KOPT-K1 (cell line): ENCODE data around the gene VPREB3.
A peak's percentile ranks its signal among the peaks of the same experiment; 100 is the strongest.

Experiments used
- H3K27ac ChIP-seq: fragments of 200-600 bp; sonication (generic); 2 replicates; pipeline ENCODE4 v1.5.1; 2016; ENCODE audit warnings: antibody characterized with exemption, mild to moderate bottlenecking, low read depth, low read length; ENCODE audit not compliant: poor library complexity, severe bottlenecking
- H3K36me3 ChIP-seq: fragments of 200-600 bp; sonication (generic); 2 replicates; pipeline ENCODE4 v1.5.1; 2017; ENCODE audit warnings: antibody characterized with exemption, mild to moderate bottlenecking, low read length, moderate library complexity; ENCODE audit not compliant: insufficient read depth
- H3K9me3 ChIP-seq: fragments of 200-600 bp; sonication (generic); 2 replicates; pipeline ENCODE4 v1.5.1; 2017; ENCODE audit warnings: antibody characterized with exemption, low read length, mild to moderate bottlenecking; ENCODE audit not compliant: insufficient read depth, poor library complexity, severe bottlenecking

The VPREB3 gene

DNA sequence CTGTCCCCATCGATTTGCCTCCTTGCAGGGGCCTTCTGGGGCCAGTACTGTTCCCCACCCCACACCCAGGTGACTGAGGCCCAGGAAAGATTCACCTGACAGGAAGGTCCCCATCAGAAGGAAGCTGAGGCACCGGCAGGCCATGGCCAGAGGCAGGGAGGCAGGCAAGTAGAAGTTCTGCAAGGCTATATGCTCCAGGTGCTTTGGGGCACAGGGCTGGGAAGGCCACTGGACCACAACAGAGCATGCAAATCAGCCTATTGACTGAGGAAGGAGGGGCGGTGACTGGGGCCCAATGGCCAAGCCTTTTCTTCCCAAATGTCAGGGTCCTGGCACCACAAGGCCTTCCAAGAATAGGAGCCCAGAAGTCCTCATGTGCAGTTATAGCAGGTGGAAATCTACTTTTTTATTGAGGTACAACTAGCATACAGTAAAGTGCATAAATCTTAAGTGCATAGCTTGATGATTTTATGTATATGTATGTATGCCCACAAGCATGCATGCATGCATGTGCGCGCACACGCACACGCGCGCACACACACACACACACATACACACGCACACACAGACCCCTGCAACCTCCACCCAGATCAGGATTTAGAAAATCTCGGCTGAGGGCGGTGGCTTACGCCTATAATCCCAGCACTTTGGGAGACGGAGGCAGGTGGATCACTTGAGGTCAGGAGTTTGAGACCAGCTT, at the start of gene VPREB3:
VPREB3 (minus strand) TSS at position 206 of the 700 bp plus-strand sequence; CDS start at position 144, 62 bp downstream.
- H3K9me3 ChIP-seq = no peaks in the 10 kb centered on the region
- no peak within 1 kb of the TSS for H3K27ac ChIP-seq
- no peaks in the 10 kb centered on the region for H3K36me3 ChIP-seq

DNA sequence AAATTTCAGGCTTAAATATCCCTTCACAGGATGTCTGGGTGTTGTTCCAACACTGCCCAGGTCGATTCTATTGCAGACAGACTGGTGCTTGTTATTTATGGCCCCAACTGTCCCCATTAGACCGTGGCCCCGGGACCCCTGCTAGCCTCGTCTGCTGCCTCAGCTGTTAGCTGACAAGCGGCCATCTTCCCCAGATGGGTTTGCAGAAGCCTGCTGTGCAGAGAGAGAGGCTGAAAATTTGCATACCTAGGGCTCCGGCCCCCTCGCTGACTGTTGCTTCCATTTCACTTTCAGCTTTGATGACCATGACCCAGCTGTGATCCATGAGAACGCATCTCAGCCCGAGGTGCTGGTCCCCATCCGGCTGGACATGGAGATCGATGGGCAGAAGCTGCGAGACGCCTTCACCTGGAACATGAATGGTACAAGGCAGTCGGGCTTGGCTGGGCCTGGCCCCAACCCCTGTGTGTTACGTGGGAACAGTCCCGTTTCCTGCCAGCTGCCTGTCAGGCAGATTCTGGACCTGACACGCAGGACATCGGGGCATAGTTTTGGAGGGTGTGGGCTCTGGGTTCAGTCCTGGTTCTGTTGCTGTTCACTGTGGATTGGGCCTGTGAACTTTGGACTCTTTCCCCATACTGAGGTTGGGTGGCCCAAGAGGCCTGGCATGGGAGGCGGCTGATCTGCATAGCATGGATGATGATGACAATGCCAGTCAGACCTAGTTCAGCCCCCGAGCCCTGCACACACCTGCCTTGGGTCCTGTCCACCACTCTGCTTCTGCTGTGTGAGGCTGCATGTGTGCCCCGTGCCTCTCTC, 49.0 kb upstream of the VPREB3 start:
- H3K9me3 ChIP-seq = no peaks in the 10 kb centered on the region
- peaks cover 94% of the 10 kb centered on the region for H3K36me3 ChIP-seq
- no peak overlapping the region for H3K27ac ChIP-seq

GRCh38 chr22:23801886-23802377, 47.7 kb upstream of the VPREB3 start:
- Histone ChIP-seq H3K36me3 (peaks cover 96% of the 10 kb centered on the region), H3K9me3 (no peaks in the 10 kb centered on the region), H3K27ac (no peak overlapping the region)

GRCh38 chr22:23801238-23801821, 47.1 kb upstream of the VPREB3 start:
- Histone ChIP-seq H3K36me3 (peaks cover 95% of the 10 kb centered on the region), H3K27ac (no peak overlapping the region), H3K9me3 (no peaks in the 10 kb centered on the region)

DNA sequence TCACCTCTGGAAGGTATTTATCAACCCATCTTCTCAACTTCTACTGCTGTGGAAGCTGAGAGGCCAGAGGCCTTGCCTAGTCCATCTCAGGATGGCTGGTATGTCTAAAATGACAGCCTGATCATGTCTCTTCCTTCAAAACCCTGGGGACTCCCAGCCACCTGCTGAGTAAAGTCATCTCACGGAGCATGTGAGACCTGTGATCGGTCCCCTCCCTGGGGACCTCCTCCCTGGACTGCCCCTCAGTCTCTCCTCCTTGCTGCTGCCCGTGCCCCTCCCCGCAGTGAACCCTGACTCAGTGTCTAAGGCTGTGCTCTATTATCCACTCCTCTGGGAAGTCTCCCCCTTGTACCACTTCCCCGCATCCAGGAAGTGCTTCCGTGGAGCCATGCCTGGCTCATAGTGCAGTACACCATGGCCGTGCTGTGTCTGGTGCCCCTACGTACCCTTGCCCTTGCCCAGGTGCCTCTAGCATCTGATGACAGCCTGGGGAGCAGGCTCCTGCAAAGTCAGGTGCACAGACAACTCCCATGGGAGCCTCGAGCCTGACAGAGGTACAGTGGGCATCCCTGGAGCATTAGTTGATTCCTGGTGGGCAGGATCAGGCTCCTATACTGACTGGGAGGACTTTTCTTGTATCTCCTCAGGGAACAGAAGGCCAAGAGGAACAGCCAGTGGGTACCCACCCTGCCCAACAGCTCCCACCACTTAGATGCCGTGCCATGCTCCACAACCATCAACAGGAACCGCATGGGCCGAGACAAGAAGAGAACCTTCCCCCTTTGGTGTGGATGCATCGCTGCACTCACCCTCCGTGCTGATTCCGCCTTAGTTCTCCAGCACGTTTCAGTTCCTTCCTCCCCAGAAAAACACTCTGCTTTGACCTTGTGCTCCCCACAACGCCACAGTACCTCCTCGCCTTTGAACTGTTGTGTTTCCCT, 46.3 kb upstream of the VPREB3 start:
- H3K36me3 ChIP-seq = peaks cover 95% of the 10 kb centered on the region
- no peaks in the 10 kb centered on the region for H3K9me3 ChIP-seq
- H3K27ac ChIP-seq = no peak overlapping the region

DNA sequence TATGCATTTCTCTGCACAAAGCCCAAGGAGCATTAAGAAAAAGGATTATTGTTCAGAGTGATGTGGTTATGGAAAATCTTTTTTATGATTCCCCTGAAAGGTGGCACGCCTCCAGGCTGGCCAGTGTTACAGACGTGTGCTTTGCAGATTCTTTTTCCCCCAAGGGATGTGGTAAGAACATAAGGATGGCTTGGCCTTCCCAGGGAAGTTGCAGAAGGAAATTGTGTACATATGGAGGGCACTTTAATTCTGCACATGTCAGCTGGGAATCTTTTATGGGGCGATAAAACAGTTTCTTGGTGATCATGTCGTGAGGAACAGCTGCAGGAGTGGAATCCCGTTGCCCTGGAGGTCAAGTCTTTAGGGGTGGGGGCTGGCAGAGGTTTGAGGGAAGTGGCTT, 42.2 kb upstream of the VPREB3 start:
- Histone ChIP-seq H3K36me3 (peaks cover 95% of the 10 kb centered on the region), H3K9me3 (no peaks in the 10 kb centered on the region), H3K27ac (no peak overlapping the region)

DNA sequence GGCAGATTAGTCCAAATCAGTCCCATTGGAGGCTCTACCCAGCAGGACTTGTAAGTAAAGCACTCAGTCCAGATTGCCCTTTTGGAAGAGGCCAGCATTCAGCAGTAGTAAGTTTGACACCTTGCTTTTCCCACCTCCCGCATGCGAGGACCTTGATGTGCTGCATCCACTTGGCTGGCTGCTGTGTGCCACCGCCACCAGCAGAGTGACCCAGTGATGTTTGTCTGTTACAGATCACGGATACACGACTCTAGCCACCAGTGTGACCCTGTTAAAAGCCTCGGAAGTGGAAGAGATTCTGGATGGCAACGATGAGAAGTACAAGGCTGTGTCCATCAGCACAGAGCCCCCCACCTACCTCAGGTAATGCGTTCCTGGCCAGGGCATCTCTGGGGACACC, 39.1 kb upstream of the VPREB3 start:
- Histone ChIP-seq H3K36me3 (peaks cover 90% of the 10 kb centered on the region), H3K9me3 (no peaks in the 10 kb centered on the region), H3K27ac (no peak overlapping the region)

DNA sequence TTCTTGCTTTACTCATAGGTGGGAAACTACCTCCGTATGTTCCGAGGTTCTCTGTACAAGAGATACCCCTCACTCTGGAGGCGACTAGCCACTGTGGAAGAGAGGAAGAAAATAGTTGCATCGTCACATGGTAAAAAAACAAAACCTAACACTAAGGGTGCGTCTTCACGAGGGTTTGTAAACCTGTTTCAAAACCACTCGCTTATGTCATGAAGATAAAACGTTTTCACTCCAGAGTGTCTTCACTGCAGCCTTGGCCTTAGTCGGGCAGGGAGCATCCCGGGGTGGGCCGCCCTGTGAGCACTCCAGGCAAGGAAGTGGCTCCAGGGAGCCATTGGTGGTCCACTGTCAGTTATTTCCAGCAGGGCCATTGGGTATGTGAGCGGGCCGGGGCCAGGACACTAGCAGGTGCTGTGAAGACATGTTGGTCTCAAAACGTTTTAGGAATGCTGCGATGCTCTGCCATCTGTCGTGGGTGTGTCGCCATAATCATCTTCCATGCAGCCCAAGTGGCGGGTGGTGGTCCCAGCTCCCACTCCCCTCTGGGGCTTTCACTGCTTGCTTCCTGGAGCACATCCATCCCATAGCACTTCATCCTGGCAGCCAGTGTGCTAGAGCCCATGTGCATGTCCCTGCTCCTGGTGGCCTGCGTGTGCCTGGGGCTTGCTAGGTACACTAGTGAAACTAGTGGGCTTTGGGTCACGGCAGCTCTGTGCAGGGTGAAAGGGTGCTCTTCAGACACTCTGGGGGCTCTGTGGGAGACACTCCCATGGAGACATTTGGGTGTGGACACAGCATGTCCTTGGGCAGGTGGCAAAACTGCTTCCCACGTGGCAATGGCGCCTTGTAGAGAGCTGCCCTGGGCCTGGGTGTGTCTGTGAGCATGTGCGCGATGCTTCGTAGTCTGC, 37.8 kb upstream of the VPREB3 start:
- Histone ChIP-seq H3K27ac (peak overlapping the region; percentile 24), H3K36me3 (peaks cover 81% of the 10 kb centered on the region), H3K9me3 (no peaks in the 10 kb centered on the region)

DNA sequence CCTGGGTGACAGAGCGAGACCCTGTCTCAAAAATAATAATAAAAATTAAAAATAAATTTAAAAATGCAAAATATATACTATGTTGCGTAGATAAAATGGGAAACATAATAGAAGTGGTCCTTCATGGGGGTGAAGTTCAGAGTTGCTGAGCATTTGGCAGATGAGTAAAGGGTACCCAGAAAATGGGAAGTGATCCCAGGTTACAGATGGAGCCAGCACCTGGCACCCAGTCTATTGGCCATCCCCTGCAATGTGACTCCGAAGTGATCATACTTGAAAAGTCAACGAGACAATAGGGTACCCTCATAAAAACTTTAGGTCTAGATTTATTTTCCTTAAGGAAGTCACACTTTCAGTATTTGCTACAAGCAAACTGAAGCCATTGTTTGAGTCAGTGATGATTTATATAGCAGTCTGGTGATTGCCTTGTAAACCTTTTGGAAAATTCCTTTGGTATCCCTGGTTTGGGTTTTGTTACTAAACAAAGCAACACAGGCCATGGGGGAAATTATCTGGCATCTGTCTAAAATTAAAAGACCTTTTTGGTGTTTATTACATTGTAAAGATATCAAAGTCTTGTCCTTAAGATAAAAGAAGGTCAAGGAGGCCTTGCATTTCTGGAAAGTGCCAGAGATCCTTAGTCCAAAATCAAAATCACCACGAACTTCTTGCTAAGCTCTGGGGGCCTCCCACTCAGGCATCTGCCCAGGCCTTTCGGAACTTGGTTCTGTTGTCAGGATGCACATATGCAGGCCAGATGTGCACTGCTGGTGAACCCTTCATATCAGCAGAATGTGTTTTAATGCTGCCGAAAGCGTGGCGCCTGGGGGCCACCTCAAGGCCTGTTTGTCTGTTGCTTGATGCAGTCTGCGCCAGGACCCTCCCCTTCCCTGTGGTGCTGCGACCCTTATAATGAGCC, 36.9 kb upstream of the VPREB3 start:
- H3K36me3 ChIP-seq = peaks cover 73% of the 10 kb centered on the region
- H3K27ac ChIP-seq = no peak overlapping the region
- H3K9me3 ChIP-seq = no peaks in the 10 kb centered on the region

- Histone ChIP-seq H3K36me3 (peaks cover 59% of the 10 kb centered on the region), H3K27ac (no peak overlapping the region), H3K9me3 (no peaks in the 10 kb centered on the region)
Measured at GRCh38 chr22:23789638-23790037, 35.4 kb upstream of the VPREB3 start.

DNA sequence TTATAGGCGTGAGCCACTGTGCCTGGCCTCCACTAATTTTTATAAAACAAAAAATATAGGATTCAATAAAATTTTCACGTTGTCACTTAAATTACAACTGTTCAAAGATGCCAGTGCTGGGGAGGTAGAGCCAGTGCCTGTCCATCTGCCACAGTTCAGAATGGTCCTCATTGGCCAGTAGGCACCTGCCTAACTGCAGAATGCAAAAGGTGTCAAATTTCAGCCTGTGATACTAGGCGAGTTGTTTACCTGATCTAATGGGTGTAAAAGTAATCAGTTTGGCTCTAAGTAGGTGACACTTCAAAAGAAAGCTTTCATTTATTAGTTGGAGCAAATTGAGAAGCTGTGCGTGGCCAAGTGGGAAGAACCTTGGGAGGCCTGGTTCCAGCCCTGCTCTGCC, 34.9 kb upstream of the VPREB3 start:
- Histone ChIP-seq H3K36me3 (peaks cover 54% of the 10 kb centered on the region), H3K27ac (no peak overlapping the region), H3K9me3 (no peaks in the 10 kb centered on the region)

- H3K27ac ChIP-seq = peak overlapping the region; percentile 93
- H3K36me3 ChIP-seq = peaks cover 41% of the 10 kb centered on the region
Measured at GRCh38 chr22:23787910-23788309, 33.7 kb upstream of the VPREB3 start.

DNA sequence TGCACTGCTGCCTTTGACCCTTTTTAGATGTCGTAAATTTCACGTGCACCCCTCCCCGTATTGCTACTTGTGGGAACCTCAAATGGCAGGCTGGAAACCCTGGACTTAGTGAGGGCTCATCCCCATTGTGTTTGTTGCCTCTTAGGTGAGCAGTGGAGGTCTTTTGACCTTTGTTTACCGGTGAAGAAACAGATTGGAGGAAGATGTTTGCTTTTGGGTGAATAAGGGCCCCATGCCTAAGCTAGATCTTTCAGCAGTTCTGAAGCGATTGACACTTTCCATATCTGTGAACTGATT, 33.3 kb upstream of the VPREB3 start:
- H3K36me3 ChIP-seq = peaks cover 38% of the 10 kb centered on the region
- peak overlapping the region; percentile 93 for H3K27ac ChIP-seq
- H3K9me3 ChIP-seq = no peaks in the 10 kb centered on the region

More at GRCh38 chr22:23787910-23788309, 33.7 kb upstream of the VPREB3 start:
- no peaks in the 10 kb centered on the region for H3K9me3 ChIP-seq
